ENCODE data around the gene LRP1.

LRP1 gene

GRCh38 chr12:57190821-57191220 is 62.5 kb downstream of the LRP1 start:
- Histone ChIP-seq H3K4me1 (ENCODE audit: low read length) (no peaks in the 10 kb centered on the region), H3K27me3 (replicated peaks; ENCODE audit: insufficient read depth, low read length) (peaks cover 73% of the 10 kb centered on the region), H3K4me3 (ENCODE audit: low read length) (no peak overlapping the region), H3K79me2 (ENCODE audit: low read length) (no peaks in the 10 kb centered on the region), H3K9me2 (replicated peaks; ENCODE audit: insufficient read depth, low read length) (no peaks in the 10 kb centered on the region), H3F3A (ENCODE audit: insufficient read depth, low read length) (no peaks in the 10 kb centered on the region), H3K36me3 (replicated peaks; ENCODE audit: insufficient read depth, low read length) (no peaks in the 10 kb centered on the region), H3K9me3 (replicated peaks; ENCODE audit: insufficient read depth, low read length) (no peaks in the 10 kb centered on the region), H2AFZ (ENCODE audit: low read length) (no peak overlapping the region), H3K9ac (ENCODE audit: low read length) (no peak overlapping the region), H3K27ac (ENCODE audit: low read length) (no peak overlapping the region), H4K20me1 (ENCODE audit: insufficient read depth, low read length) (no peaks in the 10 kb centered on the region), H3K4me2 (ENCODE audit: low read depth, low read length) (no peak overlapping the region)
- TF ChIP-seq EZH2phosphoT487 (IDR thresholded peaks at IDR 0.05; ENCODE audit: low read length) (no peak), CTCF (IDR thresholded peaks at IDR 0.05; ENCODE audit: low read length) (no peak), EZH2 (optimal IDR thresholded peaks at IDR 0.05; ENCODE audit: low read depth, low read length) (no peak)
- DNase-seq: no peak

GRCh38 chr12:57191410-57191809 is 63.1 kb downstream of the LRP1 start:
- H2AFZ ChIP-seq (ENCODE audit: low read length): no peak overlapping the region
- H3K79me2 ChIP-seq (ENCODE audit: low read length): no peaks in the 10 kb centered on the region
- no peaks in the 10 kb centered on the region for H4K20me1 ChIP-seq (ENCODE audit: insufficient read depth, low read length)
- H3K27me3 ChIP-seq (replicated peaks; ENCODE audit: insufficient read depth, low read length): peaks cover 73% of the 10 kb centered on the region
- no peaks in the 10 kb centered on the region for H3K9me2 ChIP-seq (replicated peaks; ENCODE audit: insufficient read depth, low read length)
- no peaks in the 10 kb centered on the region for H3K9me3 ChIP-seq (replicated peaks; ENCODE audit: insufficient read depth, low read length)
- no peaks in the 10 kb centered on the region for H3F3A ChIP-seq (ENCODE audit: insufficient read depth, low read length)
- H3K36me3 ChIP-seq (replicated peaks; ENCODE audit: insufficient read depth, low read length): no peaks in the 10 kb centered on the region
- no peak overlapping the region for H3K9ac ChIP-seq (ENCODE audit: low read length)
- H3K4me1 ChIP-seq (ENCODE audit: low read length): no peaks in the 10 kb centered on the region
- no peak overlapping the region for H3K4me3 ChIP-seq (ENCODE audit: low read length)
- TF ChIP-seq EZH2 (optimal IDR thresholded peaks at IDR 0.05; ENCODE audit: low read depth, low read length) (no peak), CTCF (IDR thresholded peaks at IDR 0.05; ENCODE audit: low read length) (no peak), EZH2phosphoT487 (IDR thresholded peaks at IDR 0.05; ENCODE audit: low read length) (no peak)
- DNase-seq: no peak
- no peak overlapping the region for H3K4me2 ChIP-seq (ENCODE audit: low read depth, low read length)
- no peak overlapping the region for H3K27ac ChIP-seq (ENCODE audit: low read length)

GRCh38 chr12:57192920-57193319 is 64.6 kb downstream of the LRP1 start:
- Histone ChIP-seq H3K9me3 (replicated peaks; ENCODE audit: insufficient read depth, low read length) (no peaks in the 10 kb centered on the region), H3K4me3 (ENCODE audit: low read length) (no peak overlapping the region), H3K36me3 (replicated peaks; ENCODE audit: insufficient read depth, low read length) (no peaks in the 10 kb centered on the region), H3K27me3 (replicated peaks; ENCODE audit: insufficient read depth, low read length) (peaks cover 73% of the 10 kb centered on the region), H3K9ac (ENCODE audit: low read length) (no peak overlapping the region), H3K4me1 (ENCODE audit: low read length) (no peaks in the 10 kb centered on the region), H3K27ac (ENCODE audit: low read length) (no peak overlapping the region), H4K20me1 (ENCODE audit: insufficient read depth, low read length) (no peaks in the 10 kb centered on the region), H3K9me2 (replicated peaks; ENCODE audit: insufficient read depth, low read length) (no peaks in the 10 kb centered on the region), H3F3A (ENCODE audit: insufficient read depth, low read length) (no peaks in the 10 kb centered on the region), H3K79me2 (ENCODE audit: low read length) (no peaks in the 10 kb centered on the region), H3K4me2 (ENCODE audit: low read depth, low read length) (no peak overlapping the region), H2AFZ (ENCODE audit: low read length) (no peak overlapping the region)
- TF ChIP-seq EZH2 (optimal IDR thresholded peaks at IDR 0.05; ENCODE audit: low read depth, low read length) (no peak), CTCF (IDR thresholded peaks at IDR 0.05; ENCODE audit: low read length) (no peak), EZH2phosphoT487 (IDR thresholded peaks at IDR 0.05; ENCODE audit: low read length) (no peak)
- no peak for DNase-seq

Data from MM.1S (cell line).